ENCODE measurements around the gene FAAP20. TPM values are rescaled to one million over a fixed set of nuclear protein-coding genes. Genes with fewer than 3 reads are reported as not detected.

FAAP20 gene
- total RNA-seq, 1 experiment from 2014 or later, result 119 TPM

DNA sequence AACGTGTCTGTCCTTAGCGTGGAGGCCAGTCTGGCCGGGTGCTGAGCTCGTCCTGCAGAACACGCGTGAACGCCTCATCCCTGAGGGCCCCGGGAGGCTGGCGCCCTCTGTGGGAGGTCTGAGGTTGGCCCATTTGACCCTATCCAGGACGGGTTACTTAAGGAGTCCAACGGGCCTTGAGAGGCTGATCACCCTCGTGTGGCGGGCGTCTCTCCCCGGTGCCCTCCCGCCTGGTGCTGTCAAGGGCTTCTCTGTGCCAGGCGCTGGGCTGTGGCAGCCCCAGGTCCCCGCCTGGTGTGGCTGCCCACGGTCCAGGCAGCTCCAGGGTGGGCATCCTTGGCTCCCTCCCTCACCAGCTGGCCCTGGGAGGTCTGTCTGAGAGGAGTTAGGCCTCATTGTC, 43.2 kb upstream of the FAAP20 start:
- no CpG with 5 or more reads among the region's 19 CpGs for WGBS (ENCODE audit: extremely low coverage, insufficient read length, low lambda C conversion rate)
- Histone ChIP-seq H3K79me2 (ENCODE audit: insufficient read depth, low read length) (peaks cover 82% of the 10 kb centered on the region), H3K4me1 (ENCODE audit: insufficient read depth, low read length) (no peaks in the 10 kb centered on the region; the same call in 1 of the 2 replicates), H3K23ac (ENCODE audit: insufficient read length, low read depth, low read length) (no peak overlapping the region), H2AFZ (ENCODE audit: low read length) (no peak overlapping the region), H2BK20ac (ENCODE audit: low read depth, low read length, poor library complexity, severe bottlenecking) (no peak overlapping the region), H4K91ac (ENCODE audit: insufficient read length, low read depth, low read length) (no peak overlapping the region), H2BK15ac (ENCODE audit: low read depth, low read length) (no peak overlapping the region), H2BK5ac (ENCODE audit: insufficient read length, low read length) (no peak overlapping the region), H3K23me2 (ENCODE audit: insufficient read length, low read depth, low read length, poor library complexity, severe bottlenecking) (no peaks in the 10 kb centered on the region), H2AK5ac (ENCODE audit: insufficient read length, low read length) (no peak overlapping the region), H3K4me2 (ENCODE audit: insufficient read depth, insufficient read length, low read length) (no peak overlapping the region), H3K18ac (ENCODE audit: insufficient read length, low read depth, low read length) (no peak overlapping the region), H3K27me3 (ENCODE audit: insufficient read depth, low read length) (no peaks in the 10 kb centered on the region), H3K79me1 (ENCODE audit: insufficient read depth, low read depth, low read length, poor library complexity, severe bottlenecking) (peaks cover 10% of the 10 kb centered on the region), H3K9ac (ENCODE audit: extremely low read depth, insufficient read length, low read length) (no peak overlapping the region), H3K9me3 (ENCODE audit: control insufficient read depth, low read depth, low read length) (no peaks in the 10 kb centered on the region), H3K27ac (ENCODE audit: insufficient read length, low read depth, low read length) (no peak overlapping the region), H2BK120ac (ENCODE audit: low read depth, low read length, poor library complexity, severe bottlenecking) (no peak overlapping the region), H3K14ac (ENCODE audit: insufficient read depth, low read length) (no peak overlapping the region; the same call in 1 of the 2 replicates), H3K56ac (ENCODE audit: insufficient read length, low read depth, low read length) (no peak overlapping the region), H3T11ph (ENCODE audit: low read length) (no peak overlapping the region), H4K8ac (replicated peaks; ENCODE audit: insufficient read length, low read depth, low read length) (no peak overlapping the region), H3K4ac (ENCODE audit: low read depth, low read length) (no peak overlapping the region), H4K20me1 (ENCODE audit: control insufficient read depth, insufficient read depth, insufficient read length) (no peaks in the 10 kb centered on the region), H2BK12ac (ENCODE audit: insufficient read length, low read depth, low read length) (no peak overlapping the region), H4K5ac (ENCODE audit: insufficient read length, low read depth, low read length) (no peak overlapping the region)
- peaks cover 7 to 23% (median 16%) of the 10 kb centered on the region in 3 experiments for H3K36me3 Mint-ChIP-seq (ENCODE audit: insufficient read depth in 1 of 3, low read depth in 3 of 3)
- peak; percentile 57 for DNase-seq
- TF ChIP-seq, protein P1, sequence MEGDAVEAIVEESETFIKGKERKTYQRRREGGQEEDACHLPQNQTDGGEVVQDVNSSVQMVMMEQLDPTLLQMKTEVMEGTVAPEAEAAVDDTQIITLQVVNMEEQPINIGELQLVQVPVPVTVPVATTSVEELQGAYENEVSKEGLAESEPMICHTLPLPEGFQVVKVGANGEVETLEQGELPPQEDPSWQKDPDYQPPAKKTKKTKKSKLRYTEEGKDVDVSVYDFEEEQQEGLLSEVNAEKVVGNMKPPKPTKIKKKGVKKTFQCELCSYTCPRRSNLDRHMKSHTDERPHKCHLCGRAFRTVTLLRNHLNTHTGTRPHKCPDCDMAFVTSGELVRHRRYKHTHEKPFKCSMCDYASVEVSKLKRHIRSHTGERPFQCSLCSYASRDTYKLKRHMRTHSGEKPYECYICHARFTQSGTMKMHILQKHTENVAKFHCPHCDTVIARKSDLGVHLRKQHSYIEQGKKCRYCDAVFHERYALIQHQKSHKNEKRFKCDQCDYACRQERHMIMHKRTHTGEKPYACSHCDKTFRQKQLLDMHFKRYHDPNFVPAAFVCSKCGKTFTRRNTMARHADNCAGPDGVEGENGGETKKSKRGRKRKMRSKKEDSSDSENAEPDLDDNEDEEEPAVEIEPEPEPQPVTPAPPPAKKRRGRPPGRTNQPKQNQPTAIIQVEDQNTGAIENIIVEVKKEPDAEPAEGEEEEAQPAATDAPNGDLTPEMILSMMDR (conservative IDR thresholded peaks at IDR 0.05), result peak; percentile 50; the same call in 2 of the 3 replicates
- H3K27ac Mint-ChIP-seq, result peak overlapping the region in 1 of 3 experiments; percentile 20; a peak in 1 of 7 replicates
- H3K4me1 Mint-ChIP-seq, result peaks cover 42 to 56% of the 10 kb centered on the region in 2 experiments
- no peaks in the 10 kb centered on the region for H3K9me3 Mint-ChIP-seq
- H3K27me3 Mint-ChIP-seq (ENCODE audit: low read depth), result no peaks in the 10 kb centered on the region
- no peak overlapping the region for H3K4me3 Mint-ChIP-seq

Data from H9 (cell line).